GM12875 (cell line): ENCODE data around the gene UNC13A.
"Not testable (repeated sequence)": the region's sequence is repeated elsewhere in the genome, so short reads cannot be mapped to it uniquely, and the experiment has no call there.

ENCODE experiments used
- H3K4me3 ChIP-seq: one replicate; pipeline ENCODE4 v1.5.1; 2011; ENCODE audit warnings: low read depth, low read length, control low read depth
- CTCF ChIP-seq: IDR thresholded peaks from 2 replicates; pipeline ENCODE4 v1.5.1; 2011; ENCODE audit warnings: low read depth, mild to moderate bottlenecking, control low read depth, inconsistent platforms, low read length, moderate library complexity, borderline replicate concordance; ENCODE audit not compliant: insufficient read depth

The UNC13A gene

GRCh38 chr19:17570791-17571190, 117.4 kb downstream of the UNC13A start:
- H3K4me3 ChIP-seq = no peak overlapping the region
- TF ChIP-seq CTCF = no peak

- H3K4me3 ChIP-seq = not testable (repeated sequence)
These were observed 117.9 kb downstream of the UNC13A start for GRCh38 chr19:17570291-17570690.

GRCh38 chr19:17567940-17568339, 120.2 kb downstream of the UNC13A start:
- no peak for TF ChIP-seq CTCF

DNA sequence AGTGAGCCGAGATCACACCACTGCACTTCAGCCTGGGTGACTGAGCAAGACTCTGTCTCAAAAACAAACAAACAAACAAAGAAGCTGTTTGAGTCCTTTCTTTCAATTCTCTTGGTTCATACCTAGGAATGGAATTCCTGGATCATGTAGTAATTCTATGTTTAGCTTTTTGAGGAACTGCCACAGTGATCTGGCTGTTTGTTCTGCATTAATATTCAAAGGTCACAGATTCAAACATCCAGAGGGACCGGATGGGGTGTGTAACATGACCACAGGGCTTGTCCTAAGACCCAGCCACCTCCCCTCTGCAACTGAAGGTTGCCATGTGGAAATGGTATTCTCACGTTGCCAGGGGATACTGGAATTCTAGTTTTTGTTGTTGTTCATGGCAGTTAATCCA, 122.5 kb downstream of the UNC13A start:
- no peak for TF ChIP-seq CTCF
- H3K4me3 ChIP-seq = no peak overlapping the region

More at GRCh38 chr19:17567940-17568339, 120.2 kb downstream of the UNC13A start:
- H3K4me3 ChIP-seq = no peak overlapping the region

- no peak overlapping the region for H3K4me3 ChIP-seq
- TF ChIP-seq CTCF = no peak
These were observed 123.4 kb downstream of the UNC13A start for GRCh38 chr19:17564781-17565180.

- no peak for TF ChIP-seq CTCF
- no peak overlapping the region for H3K4me3 ChIP-seq
These were observed 125.6 kb downstream of the UNC13A start for GRCh38 chr19:17562561-17562960.

- no peak for TF ChIP-seq CTCF
- H3K4me3 ChIP-seq = no peak overlapping the region
These were observed 126.1 kb downstream of the UNC13A start for GRCh38 chr19:17562097-17562496.

DNA sequence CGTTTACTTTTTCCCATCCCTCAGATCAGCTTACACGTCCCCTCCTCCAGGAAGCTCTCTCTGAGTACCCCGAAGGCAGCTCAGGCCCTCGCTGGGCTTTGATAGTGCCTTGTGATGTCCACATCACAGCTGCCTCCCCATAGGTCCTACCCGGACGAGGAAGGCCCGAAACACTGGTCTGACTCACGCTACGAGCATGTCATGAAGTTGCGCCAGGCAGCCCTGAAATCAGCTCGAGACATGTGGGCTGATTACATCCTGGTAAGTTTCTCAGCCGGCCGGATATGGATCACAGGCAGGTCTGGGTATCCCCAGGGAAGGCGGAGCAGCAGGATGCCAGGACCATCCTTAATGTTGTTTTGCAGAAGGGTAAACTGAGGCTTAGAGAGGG, 128.0 kb downstream of the UNC13A start:
- TF ChIP-seq CTCF = no peak
- H3K4me3 ChIP-seq = no peak overlapping the region
